Measurements from ENCODE around the gene CNN2.
A peak's percentile ranks its signal among the peaks of the same experiment; 100 is the strongest.

CNN2 gene

GRCh38 chr19:1045247-1045603, 18.8 kb downstream of the CNN2 start:
- H3K9me3 ChIP-seq, result no peaks in the 10 kb centered on the region
- TF ChIP-seq, protein P1, sequence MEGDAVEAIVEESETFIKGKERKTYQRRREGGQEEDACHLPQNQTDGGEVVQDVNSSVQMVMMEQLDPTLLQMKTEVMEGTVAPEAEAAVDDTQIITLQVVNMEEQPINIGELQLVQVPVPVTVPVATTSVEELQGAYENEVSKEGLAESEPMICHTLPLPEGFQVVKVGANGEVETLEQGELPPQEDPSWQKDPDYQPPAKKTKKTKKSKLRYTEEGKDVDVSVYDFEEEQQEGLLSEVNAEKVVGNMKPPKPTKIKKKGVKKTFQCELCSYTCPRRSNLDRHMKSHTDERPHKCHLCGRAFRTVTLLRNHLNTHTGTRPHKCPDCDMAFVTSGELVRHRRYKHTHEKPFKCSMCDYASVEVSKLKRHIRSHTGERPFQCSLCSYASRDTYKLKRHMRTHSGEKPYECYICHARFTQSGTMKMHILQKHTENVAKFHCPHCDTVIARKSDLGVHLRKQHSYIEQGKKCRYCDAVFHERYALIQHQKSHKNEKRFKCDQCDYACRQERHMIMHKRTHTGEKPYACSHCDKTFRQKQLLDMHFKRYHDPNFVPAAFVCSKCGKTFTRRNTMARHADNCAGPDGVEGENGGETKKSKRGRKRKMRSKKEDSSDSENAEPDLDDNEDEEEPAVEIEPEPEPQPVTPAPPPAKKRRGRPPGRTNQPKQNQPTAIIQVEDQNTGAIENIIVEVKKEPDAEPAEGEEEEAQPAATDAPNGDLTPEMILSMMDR (IDR thresholded peaks at IDR 0.05; ENCODE audit: low read depth, low read length), result no peak
- H3K27me3 ChIP-seq, result no peaks in the 10 kb centered on the region
- H3K4me1 ChIP-seq, result peaks cover 7% of the 10 kb centered on the region
- DNase-seq, result peak; percentile 72
- H3K36me3 ChIP-seq, result no peaks in the 10 kb centered on the region
- no peak overlapping the region for H3K4me3 ChIP-seq (ENCODE audit: low read depth, low read length)

- H3K36me3 ChIP-seq, result no peaks in the 10 kb centered on the region
- TF ChIP-seq, protein P1 (IDR thresholded peaks at IDR 0.05; ENCODE audit: low read depth, low read length), result no peak
- DNase-seq, result peak; percentile 7
Measured at GRCh38 chr19:1046117-1046626, 19.8 kb downstream of the CNN2 start.

GRCh38 chr19:1046836-1047695, 20.7 kb downstream of the CNN2 start:
- DNase-seq, result peak; percentile 15
- TF ChIP-seq, protein P1 (IDR thresholded peaks at IDR 0.05; ENCODE audit: low read depth, low read length), result no peak
- no peaks in the 10 kb centered on the region for H3K27me3 ChIP-seq
- H3K9me3 ChIP-seq, result no peaks in the 10 kb centered on the region; the same call in 1 of the 2 replicates
- H3K4me1 ChIP-seq, result peaks cover 5% of the 10 kb centered on the region
- no peaks in the 10 kb centered on the region for H3K36me3 ChIP-seq
- H3K4me3 ChIP-seq (ENCODE audit: low read depth, low read length), result no peak overlapping the region

More at GRCh38 chr19:1046117-1046626, 19.8 kb downstream of the CNN2 start:
- H3K4me1 ChIP-seq, result peaks cover 5% of the 10 kb centered on the region
- H3K27me3 ChIP-seq, result no peaks in the 10 kb centered on the region
- H3K4me3 ChIP-seq (ENCODE audit: low read depth, low read length), result no peak overlapping the region
- H3K9me3 ChIP-seq, result no peaks in the 10 kb centered on the region; the same call in 1 of the 2 replicates

- Histone ChIP-seq H3K9me3 (no peaks in the 10 kb centered on the region; the same call in 1 of the 2 replicates), H3K27me3 (no peaks in the 10 kb centered on the region), H3K4me1 (peaks cover under 1% of the 10 kb centered on the region), H3K36me3 (no peaks in the 10 kb centered on the region), H3K4me3 (ENCODE audit: low read depth, low read length) (no peak overlapping the region)
- TF ChIP-seq, protein P1 (IDR thresholded peaks at IDR 0.05; ENCODE audit: low read depth, low read length), result no peak
- DNase-seq, result no peak
Measured at GRCh38 chr19:1047696-1048147, 21.3 kb downstream of the CNN2 start.

- Histone ChIP-seq H3K36me3 (no peaks in the 10 kb centered on the region), H3K4me3 (ENCODE audit: low read depth, low read length) (no peak overlapping the region), H3K9me3 (no peaks in the 10 kb centered on the region; the same call in 1 of the 2 replicates), H3K4me1 (no peaks in the 10 kb centered on the region), H3K27me3 (no peaks in the 10 kb centered on the region)
- TF ChIP-seq, protein P1 (IDR thresholded peaks at IDR 0.05; ENCODE audit: low read depth, low read length), result no peak
- no peak for DNase-seq
Measured at GRCh38 chr19:1049106-1049505, 22.7 kb downstream of the CNN2 start.

DNA sequence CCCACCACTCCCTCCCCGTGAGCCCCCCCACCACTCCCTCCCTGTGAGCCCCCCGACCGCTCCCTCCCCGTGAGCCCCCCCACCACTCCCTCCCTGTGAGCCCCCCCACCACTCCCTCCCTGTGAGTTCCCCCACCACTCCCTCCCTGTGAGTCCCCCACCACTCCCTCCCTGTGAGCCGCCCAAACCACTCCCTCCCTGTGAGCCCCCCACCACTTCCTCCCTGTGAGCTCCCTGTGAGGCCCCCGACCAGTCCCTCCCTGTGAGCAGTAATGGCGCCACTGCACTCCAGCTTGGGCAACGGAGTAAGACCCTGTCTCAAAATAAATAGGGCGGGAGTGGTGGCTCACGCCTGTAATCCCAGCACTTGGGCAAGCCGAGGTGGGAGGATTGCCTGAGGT, 23.4 kb downstream of the CNN2 start:
- Histone ChIP-seq H3K4me1 (no peaks in the 10 kb centered on the region), H3K36me3 (no peaks in the 10 kb centered on the region), H3K27me3 (no peaks in the 10 kb centered on the region), H3K4me3 (ENCODE audit: low read depth, low read length) (no peak overlapping the region), H3K9me3 (no peaks in the 10 kb centered on the region; the same call in 1 of the 2 replicates)
- DNase-seq, result no peak
- TF ChIP-seq, protein P1 (IDR thresholded peaks at IDR 0.05; ENCODE audit: low read depth, low read length), result no peak
